Measurements from ENCODE around the gene PDK3. TPM values are rescaled to one million over a fixed set of nuclear protein-coding genes. Genes with fewer than 3 reads are reported as not detected.
A peak's percentile ranks its signal among the peaks of the same experiment; 100 is the strongest.

The PDK3 gene
- total RNA-seq, 4 donors from 2014 or later, result 15.2 to 25.9 (median 24.0) TPM

DNA sequence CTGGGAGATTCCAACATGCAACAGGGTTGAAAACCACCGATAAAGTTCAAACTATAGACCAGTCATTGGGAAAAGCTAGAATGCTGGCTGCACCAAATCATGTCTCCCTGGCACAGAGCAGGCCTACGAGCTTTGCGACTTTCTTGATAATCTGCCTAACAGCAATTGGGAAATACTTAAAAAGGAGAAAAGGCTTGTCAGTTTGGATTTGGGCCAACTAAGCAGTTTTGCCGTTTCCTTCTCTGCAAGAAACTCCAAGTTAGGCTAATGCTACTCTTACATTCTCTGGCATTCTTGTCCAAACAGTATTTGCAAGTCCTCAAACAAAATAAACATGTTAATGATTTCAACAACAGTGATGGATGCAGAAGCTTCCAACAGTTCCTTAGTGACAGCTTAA is 87.9 kb downstream of the PDK3 start:
- H3K27me3 ChIP-seq, result no peaks in the 10 kb centered on the region
- H3K4me1 ChIP-seq, result no peaks in the 10 kb centered on the region
- intact Hi-C loops (cut with DNase I), result no loop called here
- no peaks in the 10 kb centered on the region for H3K9me3 ChIP-seq
- TF ChIP-seq, protein P1, sequence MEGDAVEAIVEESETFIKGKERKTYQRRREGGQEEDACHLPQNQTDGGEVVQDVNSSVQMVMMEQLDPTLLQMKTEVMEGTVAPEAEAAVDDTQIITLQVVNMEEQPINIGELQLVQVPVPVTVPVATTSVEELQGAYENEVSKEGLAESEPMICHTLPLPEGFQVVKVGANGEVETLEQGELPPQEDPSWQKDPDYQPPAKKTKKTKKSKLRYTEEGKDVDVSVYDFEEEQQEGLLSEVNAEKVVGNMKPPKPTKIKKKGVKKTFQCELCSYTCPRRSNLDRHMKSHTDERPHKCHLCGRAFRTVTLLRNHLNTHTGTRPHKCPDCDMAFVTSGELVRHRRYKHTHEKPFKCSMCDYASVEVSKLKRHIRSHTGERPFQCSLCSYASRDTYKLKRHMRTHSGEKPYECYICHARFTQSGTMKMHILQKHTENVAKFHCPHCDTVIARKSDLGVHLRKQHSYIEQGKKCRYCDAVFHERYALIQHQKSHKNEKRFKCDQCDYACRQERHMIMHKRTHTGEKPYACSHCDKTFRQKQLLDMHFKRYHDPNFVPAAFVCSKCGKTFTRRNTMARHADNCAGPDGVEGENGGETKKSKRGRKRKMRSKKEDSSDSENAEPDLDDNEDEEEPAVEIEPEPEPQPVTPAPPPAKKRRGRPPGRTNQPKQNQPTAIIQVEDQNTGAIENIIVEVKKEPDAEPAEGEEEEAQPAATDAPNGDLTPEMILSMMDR (IDR thresholded peaks at IDR 0.05), result no peak
- H3K27ac ChIP-seq, result no peak overlapping the region
- peak; percentile 13 to 14 for DNase-seq
- H3K4me3 ChIP-seq (replicated peaks in 1 of 3), result no peak overlapping the region
- no peaks in the 10 kb centered on the region for H3K36me3 ChIP-seq
- WGBS, 2 donors, result 2 to 26% methylated on average over 3 to 4 of the region's 4 CpGs

- Histone ChIP-seq H3K4me3 (replicated peaks in 1 of 3) (no peak overlapping the region), H3K36me3 (no peaks in the 10 kb centered on the region), H3K9me3 (no peaks in the 10 kb centered on the region), H3K27me3 (no peaks in the 10 kb centered on the region), H3K4me1 (no peaks in the 10 kb centered on the region), H3K27ac (no peak overlapping the region)
- 84 to 87% methylated on average over 4 to 5 of the region's 5 CpGs for WGBS, 2 donors
- intact Hi-C loops (cut with DNase I), result no loop called here
- DNase-seq, result no peak
- no peak for TF ChIP-seq POLR2A (IDR thresholded peaks at IDR 0.05)
- TF ChIP-seq, protein P1 (IDR thresholded peaks at IDR 0.05), result no peak
These were observed 96.0 kb downstream of the PDK3 start for GRCh38 chrX:24561121-24561520.

DNA sequence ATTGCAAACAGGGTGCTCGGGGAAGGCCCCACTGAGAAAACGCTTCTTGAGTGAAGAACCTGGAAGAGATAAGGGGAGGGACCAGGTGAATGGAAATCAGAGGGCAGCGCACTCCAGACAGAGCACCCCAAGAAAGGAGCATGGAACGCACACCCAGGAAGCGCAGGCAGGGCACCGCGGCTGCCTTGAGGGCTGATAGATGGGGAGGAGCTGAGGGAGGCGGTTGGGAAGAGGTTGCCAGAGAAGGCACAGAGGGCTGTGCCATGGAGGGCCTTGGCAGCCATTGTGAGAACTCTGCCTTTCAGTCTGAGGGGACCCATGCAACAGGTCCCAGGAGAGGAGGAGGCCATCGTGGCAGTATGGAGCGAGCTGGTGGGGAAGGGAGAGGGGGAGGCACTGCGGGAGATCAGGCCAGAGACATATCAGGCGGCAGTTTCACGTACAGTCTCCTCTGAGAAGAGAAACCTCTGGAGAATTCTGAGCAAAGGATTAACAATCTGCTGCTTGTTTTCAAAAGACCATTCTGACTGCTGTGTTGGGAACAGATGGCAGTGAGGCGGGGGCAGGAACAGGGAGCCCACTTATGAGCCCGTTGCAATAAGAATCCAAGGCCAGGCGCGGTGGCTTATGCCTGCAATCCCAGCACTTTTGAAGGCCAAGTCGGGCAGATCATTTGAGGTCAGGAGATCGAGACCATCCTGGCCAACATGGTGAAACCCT is 98.4 kb downstream of the PDK3 start:
- H3K4me1 ChIP-seq, result no peaks in the 10 kb centered on the region
- no peaks in the 10 kb centered on the region for H3K27me3 ChIP-seq
- no peak for DNase-seq
- H3K4me3 ChIP-seq (replicated peaks in 1 of 3), result no peak overlapping the region
- no peaks in the 10 kb centered on the region for H3K9me3 ChIP-seq
- H3K27ac ChIP-seq, result no peak overlapping the region
- H3K36me3 ChIP-seq, result no peaks in the 10 kb centered on the region
- TF ChIP-seq, protein P1 (IDR thresholded peaks at IDR 0.05), result no peak
- intact Hi-C loops (cut with DNase I), result no loop called here
- WGBS, 2 donors, result 92 to 97% methylated on average over 11 to 15 of the region's 19 CpGs

- Histone ChIP-seq H3K36me3 (no peaks in the 10 kb centered on the region), H3K27ac (no peak overlapping the region), H3K9me3 (no peaks in the 10 kb centered on the region), H3K4me1 (no peaks in the 10 kb centered on the region), H3K27me3 (no peaks in the 10 kb centered on the region), H3K4me3 (replicated peaks in 1 of 3) (no peak overlapping the region)
- DNase-seq, result no peak
- intact Hi-C loops (cut with DNase I), result no loop called here
- WGBS, 2 donors, result 72 to 83% methylated on average over 3 of the region's 3 CpGs
- no peak for TF ChIP-seq POLR2A (IDR thresholded peaks at IDR 0.05)
- TF ChIP-seq, protein P1 (IDR thresholded peaks at IDR 0.05), result no peak
These were observed 101.2 kb downstream of the PDK3 start for GRCh38 chrX:24566240-24566639.

DNA sequence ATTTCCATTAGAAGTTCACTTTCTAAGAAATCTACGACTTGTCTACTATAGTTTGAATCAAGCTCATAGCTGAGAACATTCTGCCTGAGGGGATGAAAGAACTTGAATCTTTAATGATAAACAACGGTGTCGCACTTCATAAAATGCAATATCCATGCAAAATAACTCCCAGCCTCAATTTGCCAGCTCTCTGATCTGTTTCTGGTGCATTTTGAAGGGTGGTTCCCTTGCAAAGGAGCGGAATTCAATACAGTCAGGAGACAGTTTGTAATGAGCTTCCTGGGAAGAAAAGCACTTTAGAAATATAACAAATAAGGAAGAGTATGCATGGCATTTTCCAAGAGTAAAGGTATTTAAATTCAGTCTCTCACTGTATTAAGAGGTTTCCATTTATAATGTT is 102.1 kb downstream of the PDK3 start:
- Histone ChIP-seq H3K4me1 (no peaks in the 10 kb centered on the region), H3K27me3 (no peaks in the 10 kb centered on the region), H3K4me3 (replicated peaks in 1 of 3) (no peak overlapping the region), H3K9me3 (no peaks in the 10 kb centered on the region), H3K36me3 (no peaks in the 10 kb centered on the region), H3K27ac (no peak overlapping the region)
- TF ChIP-seq, protein P1 (IDR thresholded peaks at IDR 0.05), result no peak
- TF ChIP-seq POLR2A (IDR thresholded peaks at IDR 0.05), result no peak
- DNase-seq, result no peak
- intact Hi-C loops (cut with DNase I), result no loop called here
- WGBS, 2 donors, result 83% methylated on average over 4 of the region's 4 CpGs
